GM12872 (cell line): Measurements from ENCODE around the gene CLIC5.

Source experiments
- CTCF ChIP-seq: IDR thresholded peaks from 3 replicates; pipeline ENCODE4 v1.5.1; 2011; ENCODE audit warnings: low read depth, mild to moderate bottlenecking, low read length, moderate library complexity; ENCODE audit not compliant: insufficient read depth

CLIC5 gene

GRCh38 chr6:46015119-46015968, at the start of gene CLIC5:
Gene CLIC5 (minus strand): TSS chr6:46015860. CDS start chr6:46015542, 318 bp downstream.
- no peak for TF ChIP-seq CTCF

- no peak for TF ChIP-seq CTCF
These were observed 47.3 kb upstream of the CLIC5 start for GRCh38 chr6:46062991-46063390.

- no peak for TF ChIP-seq CTCF
These were observed 46.7 kb upstream of the CLIC5 start for GRCh38 chr6:46062312-46062711.

GRCh38 chr6:46061497-46061896, 45.8 kb upstream of the CLIC5 start:
- TF ChIP-seq CTCF = no peak

GRCh38 chr6:46059608-46060007, 43.9 kb upstream of the CLIC5 start:
- no peak for TF ChIP-seq CTCF

- no peak for TF ChIP-seq CTCF
These were observed 43.3 kb upstream of the CLIC5 start for GRCh38 chr6:46058951-46059350.

- TF ChIP-seq CTCF = no peak
These were observed 42.1 kb upstream of the CLIC5 start for GRCh38 chr6:46057792-46058191.
